GM12878 (cell line): Measurements from ENCODE around the gene ENPP4. TPM values are rescaled to one million over a fixed set of nuclear protein-coding genes. Genes with fewer than 3 reads are reported as not detected.

Source experiments
- ATAC-seq: fragments of 200-7000 bp; cut with Tn5 transposase; 3 replicates; pipeline ENCODE4 v1.9.1; 2020; ENCODE audit warnings: mild to moderate bottlenecking, moderate library complexity
- BruUV-seq: library from RNA; stranded (reverse); fragments of 400-500 nt; replicated peaks from 2 replicates; lab custom pipeline; 2021; lab: Mats Ljungman, UMichigan
- CTCF ChIA-PET: fragments of 300-600 bp; sonication (Branson Sonifier 250); formaldehyde crosslinking; extraction: SDS; loops from one replicate; lab custom pipeline; 2021; ENCODE audit warnings: inconsistent platforms; lab: Yijun Ruan, JAX
- POLR2A ChIA-PET: fragments of 350-600 bp; formaldehyde crosslinking; extraction: SDS; loops from one replicate; lab custom pipeline; 2021; ENCODE audit warnings: inconsistent platforms; lab: Charles Lee
- RAD21 ChIA-PET: fragments of 300-600 bp; sonication (Branson Sonifier 250); formaldehyde crosslinking; loops from one replicate; lab custom pipeline; 2023; ENCODE audit warnings: antibody characterized with exemption; ENCODE audit not compliant: unreplicated experiment; lab: Charles Lee
- SMC1A ChIA-PET: fragments of 300-600 bp; sonication (Branson Sonifier 250); formaldehyde crosslinking; loops from one replicate; lab custom pipeline; 2023; ENCODE audit not compliant: unreplicated experiment, uncharacterized antibody; lab: Charles Lee
- DNase-seq: peaks from one replicate; pipeline ENCODE4 v3.0.0-alpha.2; 2011; ENCODE audit warnings: low read depth, low spot score
- FAIRE-seq: peaks from 3 replicates; lab custom pipeline; 2011; peaks lifted over from hg19 to GRCh38; lab: Jason Lieb, UNC
- H2AFZ ChIP-seq: 2 replicates; pipeline ENCODE4 v1.6.0; 2011; ENCODE audit warnings: low read depth, low read length, control low read depth; ENCODE audit not compliant: control insufficient read depth
- H3K27ac ChIP-seq: 2 replicates; pipeline ENCODE4 v1.5.1; 2011; ENCODE audit warnings: control low read depth; ENCODE audit not compliant: control insufficient read depth, insufficient read depth
- H3K27me3 ChIP-seq, 2 experiments: replicated peaks in 1 of 2; 2 replicates each; pipeline versions ENCODE4 v1.6.0 to v1.6.1; 2011; ENCODE audit warnings: low read length in 1 of 2; ENCODE audit not compliant: control insufficient read depth in 2 of 2, insufficient read depth in 2 of 2
- H3K36me3 ChIP-seq, 2 experiments: 2 replicates each; pipeline ENCODE4 v1.5.1; 2011; ENCODE audit warnings: low read length in 1 of 2; ENCODE audit not compliant: control insufficient read depth in 2 of 2, insufficient read depth in 2 of 2
- H3K4me1 ChIP-seq: 2 replicates; pipeline ENCODE4 v1.6.1; 2011; ENCODE audit warnings: mild to moderate bottlenecking, low read length, moderate library complexity, mixed read lengths; ENCODE audit not compliant: control insufficient read depth, insufficient read depth
- H3K4me2 ChIP-seq: 2 replicates; pipeline ENCODE4 v1.6.0; 2011; ENCODE audit warnings: control low read depth; ENCODE audit not compliant: control insufficient read depth, insufficient read depth
- H3K4me3 ChIP-seq: fragments of 200-600 bp; sonication (generic); 2 replicates; pipeline ENCODE4 v1.5.1; 2016
- H3K79me2 ChIP-seq: 2 replicates; pipeline ENCODE4 v1.6.0; 2011; ENCODE audit warnings: low read length; ENCODE audit not compliant: control insufficient read depth, insufficient read depth
- H3K9ac ChIP-seq: 2 replicates; pipeline ENCODE4 v1.8.0; 2011; ENCODE audit warnings: low read length, control low read depth, mixed read lengths; ENCODE audit not compliant: control insufficient read depth, insufficient read depth
- H3K9me3 ChIP-seq: replicated peaks from 3 replicates; pipeline ENCODE4 v1.5.1; 2011; ENCODE audit warnings: mild to moderate bottlenecking, low read length; ENCODE audit not compliant: control insufficient read depth, insufficient read depth
- H4K20me1 ChIP-seq: 2 replicates; pipeline ENCODE4 v1.6.0; 2011; ENCODE audit not compliant: control insufficient read depth, insufficient read depth
- BMI1 ChIP-seq: fragments of 450-650 bp; IDR thresholded peaks from 2 replicates; pipeline ENCODE4 v1.6.1; 2016; ENCODE audit warnings: mild to moderate bottlenecking, moderate library complexity, borderline replicate concordance
- CEBPB ChIP-seq, 2 experiments: fragments of 150-350 bp in 1 of 2; IDR thresholded peaks; 2 replicates each; pipeline ENCODE4 v1.6.1; 2012 to 2014; ENCODE audit warnings: low read depth in 2 of 2, low read length in 2 of 2, borderline replicate concordance in 1 of 2, inconsistent platforms in 1 of 2
- CREB1 ChIP-seq: IDR thresholded peaks from 2 replicates; pipeline ENCODE4 v1.6.1; 2012; ENCODE audit warnings: low read depth, mild to moderate bottlenecking, inconsistent platforms
- LARP7 ChIP-seq: fragments of 450-650 bp; IDR thresholded peaks from 2 replicates; pipeline ENCODE4 v1.6.1; 2017; ENCODE audit warnings: mild to moderate bottlenecking
- POLR2AphosphoS5 ChIP-seq: IDR thresholded peaks from 2 replicates; pipeline ENCODE4 v1.6.1; 2011; ENCODE audit warnings: mild to moderate bottlenecking, low read length, inconsistent platforms
- RB1 ChIP-seq: fragments of 450-650 bp; formaldehyde crosslinking; IDR thresholded peaks from 2 replicates; pipeline ENCODE4 v1.6.1; 2017; ENCODE audit warnings: mild to moderate bottlenecking, borderline replicate concordance
- SIN3A ChIP-seq: IDR thresholded peaks from 2 replicates; pipeline ENCODE4 v1.6.1; 2012; ENCODE audit warnings: low read depth, low read length, improper control_type of control experiment
- SMARCA5 ChIP-seq: fragments of 450-650 bp; IDR thresholded peaks from 2 replicates; pipeline ENCODE4 v1.6.1; 2017; ENCODE audit warnings: mild to moderate bottlenecking
- SUPT20H ChIP-seq: IDR thresholded peaks from 2 replicates; pipeline ENCODE4 v1.6.1; 2011; ENCODE audit warnings: low read depth, mild to moderate bottlenecking, low read length, moderate library complexity, borderline replicate concordance; ENCODE audit not compliant: control insufficient read depth
- TARDBP ChIP-seq: IDR thresholded peaks from 2 replicates; pipeline ENCODE4 v1.6.1; 2016; ENCODE audit warnings: borderline replicate concordance
- WGBS: methylation state at CpG from one replicate; pipeline ENCODE4 v1.1.6; 2016; ENCODE audit warnings: low lambda C conversion rate; ENCODE audit not compliant: insufficient replicate concordance, insufficient coverage; ENCODE audit errors: missing lambda C conversion rate; 5-methylcytosine and 5-hydroxymethylcytosine counted together
- in situ Hi-C: fragments of 300-500 bp; cut with MboI; formaldehyde crosslinking; loops from 9 replicates; pipeline ENCODE4 v1.14.3; 2018; ENCODE audit warnings: mixed read lengths
- intact Hi-C: fragments of 100-400 bp; cut with micrococcal nuclease; formaldehyde crosslinking; loops from one replicate; pipeline ENCODE4 v1.14.2; 2022; ENCODE audit not compliant: unreplicated experiment
- polyA plus RNA-seq, 11 experiments: library from polyadenylated mRNA; depleted of rRNA in 4 of 11; unstranded in 6 of 11; stranded (reverse) in 5 of 11; fragments of >200 nt; fragmentation: Nextera tagmentation in 4 of 11; fragmentation: Illumina TruSeq in 1 of 11; extraction: Ambion mirVana in 4 of 11; extraction: Trizol in 1 of 11; gene quantifications; 1 replicate in 1 of 11; 2 replicates in 10 of 11; pipeline versions ENCODE4 v1.2.1 to v1.2.3, GENCODE V29; 2011 to 2016; ENCODE audit warnings: inconsistent platforms in 2 of 11, missing spikeins in 2 of 11, low read depth in 1 of 11
- total RNA-seq, 4 experiments: library from RNA; depleted of rRNA in 3 of 4; stranded (reverse); fragments of >200 nt in 3 of 4; fragmentation: Illumina TruSeq in 1 of 4; extraction: Trizol in 1 of 4; gene quantifications; 2 replicates each; pipeline versions ENCODE4 v1.2.1 to v1.2.3, GENCODE V29; 2013 to 2021
- TF ChIP-seq, protein P1 (sequence below): fragments of 450-650 bp; IDR thresholded peaks from 2 replicates; pipeline ENCODE4 v1.6.1; 2017; ENCODE audit warnings: mild to moderate bottlenecking
- TF ChIP-seq, protein P2 (sequence below): IDR thresholded peaks from 2 replicates; pipeline ENCODE4 v1.6.1; 2011; ENCODE audit warnings: mild to moderate bottlenecking, low read depth, low read length, moderate library complexity; ENCODE audit not compliant: insufficient replicate concordance
- TF ChIP-seq, protein P3 (sequence below): fragments of 150-350 bp; IDR thresholded peaks from 2 replicates; pipeline ENCODE4 v1.6.1; 2016; ENCODE audit warnings: low read depth, low read length
- TF ChIP-seq, protein P4 (sequence below): IDR thresholded peaks from 2 replicates; pipeline ENCODE4 v1.6.1; 2011; ENCODE audit warnings: borderline replicate concordance, low read depth, mild to moderate bottlenecking, moderate library complexity, low read length; ENCODE audit not compliant: insufficient read depth, poor library complexity, severe bottlenecking

The ENPP4 gene
- total and polyA plus RNA-seq, 10 of the 15 experiments (the other 5 are each of a cell fraction or from before 2014, with no cell fraction given) = 3.3 to 9.7 (median 5.3) TPM

DNA sequence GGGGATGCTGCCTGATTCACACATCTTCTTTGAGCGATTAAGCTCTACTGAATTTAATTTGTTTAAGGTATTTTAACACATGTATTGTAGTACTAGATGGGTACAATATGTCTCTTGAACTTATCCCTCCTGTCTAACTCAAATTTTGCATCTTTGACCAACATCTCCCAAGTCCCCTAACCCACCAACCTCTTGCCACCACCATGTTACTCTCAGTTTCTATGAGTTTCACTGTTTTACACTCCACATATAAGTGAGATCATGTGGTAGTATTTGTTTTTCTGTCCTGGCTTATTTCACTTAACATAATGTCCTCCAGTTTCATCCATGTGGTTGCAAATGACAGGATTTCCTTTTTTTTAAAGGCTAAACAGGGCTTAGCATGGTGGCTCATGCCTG, 38.7 kb upstream of the ENPP4 start (continued):
- TF ChIP-seq, protein P1, sequence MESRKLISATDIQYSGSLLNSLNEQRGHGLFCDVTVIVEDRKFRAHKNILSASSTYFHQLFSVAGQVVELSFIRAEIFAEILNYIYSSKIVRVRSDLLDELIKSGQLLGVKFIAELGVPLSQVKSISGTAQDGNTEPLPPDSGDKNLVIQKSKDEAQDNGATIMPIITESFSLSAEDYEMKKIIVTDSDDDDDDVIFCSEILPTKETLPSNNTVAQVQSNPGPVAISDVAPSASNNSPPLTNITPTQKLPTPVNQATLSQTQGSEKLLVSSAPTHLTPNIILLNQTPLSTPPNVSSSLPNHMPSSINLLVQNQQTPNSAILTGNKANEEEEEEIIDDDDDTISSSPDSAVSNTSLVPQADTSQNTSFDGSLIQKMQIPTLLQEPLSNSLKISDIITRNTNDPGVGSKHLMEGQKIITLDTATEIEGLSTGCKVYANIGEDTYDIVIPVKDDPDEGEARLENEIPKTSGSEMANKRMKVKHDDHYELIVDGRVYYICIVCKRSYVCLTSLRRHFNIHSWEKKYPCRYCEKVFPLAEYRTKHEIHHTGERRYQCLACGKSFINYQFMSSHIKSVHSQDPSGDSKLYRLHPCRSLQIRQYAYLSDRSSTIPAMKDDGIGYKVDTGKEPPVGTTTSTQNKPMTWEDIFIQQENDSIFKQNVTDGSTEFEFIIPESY = no peak
- TF ChIP-seq SMARCA5 = no peak

DNA sequence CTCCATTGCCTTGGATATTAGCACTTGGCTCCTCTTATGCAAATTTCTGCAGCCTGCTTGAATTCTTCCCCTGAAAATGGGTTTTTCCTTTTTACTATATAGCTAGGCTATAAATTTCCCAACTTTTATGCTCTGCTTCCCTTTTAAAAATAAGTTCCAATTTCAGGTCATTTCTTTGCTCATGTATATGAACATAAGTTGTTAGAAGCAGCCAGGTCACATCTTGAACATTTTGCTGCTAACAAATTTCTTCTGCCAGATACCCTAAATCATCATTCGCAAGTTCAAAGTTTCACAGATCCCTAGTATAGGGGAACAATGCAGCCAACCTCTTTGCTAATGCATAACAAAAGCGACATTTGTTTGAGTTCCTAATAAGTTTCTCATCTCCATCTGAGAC, 34.5 kb upstream of the ENPP4 start:
- RAD21 ChIA-PET = interaction anchor here (0.9 kb wide), 1 partner anchor 42 kb away, joined by 3 read pairs; no protein-coding TSS in a partner anchor
- BruUV-seq = no TSS peak
- Histone ChIP-seq H3K27me3 (no peaks in the 10 kb centered on the region), H3K27ac (no peak overlapping the region), H3K9me3 (peaks cover 8% of the 10 kb centered on the region; the same call in 2 of the 3 replicates), H3K4me2 (no peak overlapping the region), H4K20me1 (no peaks in the 10 kb centered on the region), H3K4me1 (no peaks in the 10 kb centered on the region), H3K79me2 (no peaks in the 10 kb centered on the region), H3K36me3 (no peaks in the 10 kb centered on the region), H3K9ac (no peak overlapping the region), H3K4me3 (no peak overlapping the region), H2AFZ (no peak overlapping the region)
- WGBS = 77% methylated on average over 2 of the region's 2 CpGs
- ATAC-seq = no peak
- DNase-seq = no peak
- intact Hi-C loops (no loop called here), in situ Hi-C loops (loop anchor here (25.0 kb wide), 1 partner anchor 542 kb away; no protein-coding TSS in a partner anchor)
- SMC1A ChIA-PET = no interaction called here
- POLR2A ChIA-PET = no interaction called here
- no peak for FAIRE-seq
- no peak for TF ChIP-seq BMI1
- TF ChIP-seq, protein P2, sequence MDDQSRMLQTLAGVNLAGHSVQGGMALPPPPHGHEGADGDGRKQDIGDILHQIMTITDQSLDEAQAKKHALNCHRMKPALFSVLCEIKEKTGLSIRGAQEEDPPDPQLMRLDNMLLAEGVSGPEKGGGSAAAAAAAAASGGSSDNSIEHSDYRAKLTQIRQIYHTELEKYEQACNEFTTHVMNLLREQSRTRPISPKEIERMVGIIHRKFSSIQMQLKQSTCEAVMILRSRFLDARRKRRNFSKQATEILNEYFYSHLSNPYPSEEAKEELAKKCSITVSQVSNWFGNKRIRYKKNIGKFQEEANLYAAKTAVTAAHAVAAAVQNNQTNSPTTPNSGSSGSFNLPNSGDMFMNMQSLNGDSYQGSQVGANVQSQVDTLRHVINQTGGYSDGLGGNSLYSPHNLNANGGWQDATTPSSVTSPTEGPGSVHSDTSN = no peak
- no peak for TF ChIP-seq SIN3A
- TF ChIP-seq, protein P3, sequence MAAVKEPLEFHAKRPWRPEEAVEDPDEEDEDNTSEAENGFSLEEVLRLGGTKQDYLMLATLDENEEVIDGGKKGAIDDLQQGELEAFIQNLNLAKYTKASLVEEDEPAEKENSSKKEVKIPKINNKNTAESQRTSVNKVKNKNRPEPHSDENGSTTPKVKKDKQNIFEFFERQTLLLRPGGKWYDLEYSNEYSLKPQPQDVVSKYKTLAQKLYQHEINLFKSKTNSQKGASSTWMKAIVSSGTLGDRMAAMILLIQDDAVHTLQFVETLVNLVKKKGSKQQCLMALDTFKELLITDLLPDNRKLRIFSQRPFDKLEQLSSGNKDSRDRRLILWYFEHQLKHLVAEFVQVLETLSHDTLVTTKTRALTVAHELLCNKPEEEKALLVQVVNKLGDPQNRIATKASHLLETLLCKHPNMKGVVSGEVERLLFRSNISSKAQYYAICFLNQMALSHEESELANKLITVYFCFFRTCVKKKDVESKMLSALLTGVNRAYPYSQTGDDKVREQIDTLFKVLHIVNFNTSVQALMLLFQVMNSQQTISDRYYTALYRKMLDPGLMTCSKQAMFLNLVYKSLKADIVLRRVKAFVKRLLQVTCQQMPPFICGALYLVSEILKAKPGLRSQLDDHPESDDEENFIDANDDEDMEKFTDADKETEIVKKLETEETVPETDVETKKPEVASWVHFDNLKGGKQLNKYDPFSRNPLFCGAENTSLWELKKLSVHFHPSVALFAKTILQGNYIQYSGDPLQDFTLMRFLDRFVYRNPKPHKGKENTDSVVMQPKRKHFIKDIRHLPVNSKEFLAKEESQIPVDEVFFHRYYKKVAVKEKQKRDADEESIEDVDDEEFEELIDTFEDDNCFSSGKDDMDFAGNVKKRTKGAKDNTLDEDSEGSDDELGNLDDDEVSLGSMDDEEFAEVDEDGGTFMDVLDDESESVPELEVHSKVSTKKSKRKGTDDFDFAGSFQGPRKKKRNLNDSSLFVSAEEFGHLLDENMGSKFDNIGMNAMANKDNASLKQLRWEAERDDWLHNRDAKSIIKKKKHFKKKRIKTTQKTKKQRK = no peak
- TF ChIP-seq CEBPB (IDR thresholded peaks at IDR 0.05; ENCODE audit: borderline replicate concordance in 1 of 2, low read depth in 2 of 2, low read length in 2 of 2) = no peak
- no peak for TF ChIP-seq SUPT20H
- TF ChIP-seq LARP7 = no peak
- TF ChIP-seq POLR2AphosphoS5 = no peak
- TF ChIP-seq, protein P4, sequence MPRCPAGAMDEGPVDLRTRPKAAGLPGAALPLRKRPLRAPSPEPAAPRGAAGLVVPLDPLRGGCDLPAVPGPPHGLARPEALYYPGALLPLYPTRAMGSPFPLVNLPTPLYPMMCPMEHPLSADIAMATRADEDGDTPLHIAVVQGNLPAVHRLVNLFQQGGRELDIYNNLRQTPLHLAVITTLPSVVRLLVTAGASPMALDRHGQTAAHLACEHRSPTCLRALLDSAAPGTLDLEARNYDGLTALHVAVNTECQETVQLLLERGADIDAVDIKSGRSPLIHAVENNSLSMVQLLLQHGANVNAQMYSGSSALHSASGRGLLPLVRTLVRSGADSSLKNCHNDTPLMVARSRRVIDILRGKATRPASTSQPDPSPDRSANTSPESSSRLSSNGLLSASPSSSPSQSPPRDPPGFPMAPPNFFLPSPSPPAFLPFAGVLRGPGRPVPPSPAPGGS = no peak
- no peak for TF ChIP-seq RB1
- no peak for TF ChIP-seq TARDBP
- TF ChIP-seq CREB1 = no peak
- CTCF ChIA-PET = interaction anchor here (0.9 kb wide), 1 partner anchor 153 kb away, joined by 3 read pairs; no protein-coding TSS in a partner anchor
